Nucleus accumbens (tissue), 56 donors: ENCODE results near the gene ITM2B.
"Not testable (repeated sequence)": the region's sequence is repeated elsewhere in the genome, so short reads cannot be mapped to it uniquely, and the experiment has no call there.

ENCODE experiments used
- DNase-seq, 56 donors: peaks; one replicate each; lab custom pipeline; 2025; lab: John Stamatoyannopoulos, UW

Gene ITM2B

GRCh38 chr13:48222358-48223301 is 10.4 kb upstream of the ITM2B start:
- no peak for DNase-seq

- DNase-seq = no peak
Measured at GRCh38 chr13:48224701-48225100, 8.3 kb upstream of the ITM2B start.

GRCh38 chr13:48230541-48230940 is 2.5 kb upstream of the ITM2B start:
- DNase-seq = no peak

GRCh38 chr13:48231080-48231479 is 1.9 kb upstream of the ITM2B start:
- DNase-seq = no peak

GRCh38 chr13:48231933-48232332 is 1.1 kb upstream of the ITM2B start:
- DNase-seq = no peak

- peak in 4 of 56 donors; percentile 36 to 86 (median 68) for DNase-seq
Measured at GRCh38 chr13:48232420-48233045, 473 bp upstream of the ITM2B start.

GRCh38 chr13:48233889-48234488 is 983 bp downstream of the ITM2B start:
- peak in 8 of 56 donors; percentile 20 to 75 (median 50) for DNase-seq

GRCh38 chr13:48234566-48235340 is 1.7 kb downstream of the ITM2B start:
- no peak for DNase-seq

GRCh38 chr13:48235341-48236135 is 2.5 kb downstream of the ITM2B start:
- DNase-seq = peak in 33 of 56 donors; percentile 0 to 50 (median 12)

- DNase-seq = no peak
Measured at GRCh38 chr13:48236528-48237353, 3.7 kb downstream of the ITM2B start.

- DNase-seq = not testable (repeated sequence)
Measured at GRCh38 chr13:48239369-48239768, 6.4 kb downstream of the ITM2B start.

GRCh38 chr13:48241651-48242050 is 8.6 kb downstream of the ITM2B start:
- DNase-seq = no peak

- DNase-seq = no peak
Measured at GRCh38 chr13:48242677-48243076, 9.7 kb downstream of the ITM2B start.

GRCh38 chr13:48244159-48244558 is 11.2 kb downstream of the ITM2B start:
- DNase-seq = no peak

GRCh38 chr13:48246102-48246501 is 13.1 kb downstream of the ITM2B start:
- DNase-seq = no peak

GRCh38 chr13:48249018-48249417 is 16.0 kb downstream of the ITM2B start:
- DNase-seq = no peak

GRCh38 chr13:48251611-48252081 is 18.6 kb downstream of the ITM2B start:
- no peak for DNase-seq

- no peak for DNase-seq
Measured at GRCh38 chr13:48252176-48252575, 19.2 kb downstream of the ITM2B start.

GRCh38 chr13:48253849-48254248 is 20.8 kb downstream of the ITM2B start:
- DNase-seq = no peak
